ENCODE results near the gene RAD23B. TPM values are rescaled to one million over a fixed set of nuclear protein-coding genes. Genes with fewer than 3 reads are reported as not detected.

Gene RAD23B
- total and polyA plus RNA-seq, 2 of the 13 experiments (the other 11 are each of a cell fraction or from before 2014, with no cell fraction given), result 133 to 156 TPM

GRCh38 chr9:107283623-107284616, 841 bp downstream of the RAD23B start (continued):
- no peak for TF ChIP-seq ETS1 (CRISPR knock-in tag; IDR thresholded peaks at IDR 0.05)
- peak; percentile 80; the same call in 1 of the 2 replicates for TF ChIP-seq ZNF30 (CRISPR knock-in tag; IDR thresholded peaks at IDR 0.05)
- peak; percentile 92 for TF ChIP-seq PRPF4 (IDR thresholded peaks at IDR 0.05; ENCODE audit: low read depth, low read length, poor library complexity, severe bottlenecking)
- no peak for TF ChIP-seq MAZ (IDR thresholded peaks at IDR 0.05; ENCODE audit: borderline replicate concordance, low read depth, low read length)
- TF ChIP-seq MAZ (CRISPR knock-in tag; IDR thresholded peaks at IDR 0.05; ENCODE audit: low read depth), result 0 out of 2 replicates have a peak, but pooled peaks have one; percentile 2
- TF ChIP-seq ETV6 (CRISPR knock-in tag; conservative IDR thresholded peaks at IDR 0.05), result peak; percentile 67; the same call in 1 of the 2 replicates
- TF ChIP-seq ZHX2 (IDR thresholded peaks at IDR 0.05; ENCODE audit: low read depth), result no peak
- TF ChIP-seq ZHX2 (CRISPR knock-in tag; IDR thresholded peaks at IDR 0.05; ENCODE audit: borderline replicate concordance), result peak; percentile 55; the same call in 1 of the 2 replicates
- TF ChIP-seq KDM1A (CRISPR knock-in tag; IDR thresholded peaks at IDR 0.05), result no peak
- peak; percentile 69; the same call in 1 of the 2 replicates for TF ChIP-seq FLYWCH1 (CRISPR knock-in tag; IDR thresholded peaks at IDR 0.05)
- TF ChIP-seq ZNF160 (CRISPR knock-in tag; IDR thresholded peaks at IDR 0.05), result no peak
- peak; percentile 44; the same call in 1 of the 2 replicates for TF ChIP-seq SALL1 (CRISPR knock-in tag; IDR thresholded peaks at IDR 0.05)
- no peak for TF ChIP-seq XRCC5 (optimal IDR thresholded peaks at IDR 0.05; ENCODE audit: low read length)
- TF ChIP-seq BRD4 (CRISPR knock-in tag; IDR thresholded peaks at IDR 0.05), result peak; percentile 82; the same call in 1 of the 2 replicates
- peak; percentile 34; the same call in 1 of the 2 replicates for TF ChIP-seq LBX2 (CRISPR knock-in tag; IDR thresholded peaks at IDR 0.05; ENCODE audit: borderline replicate concordance)
- TF ChIP-seq MZF1 (CRISPR knock-in tag; IDR thresholded peaks at IDR 0.05; ENCODE audit: borderline replicate concordance), result no peak
- no peak for TF ChIP-seq ZFP36 (IDR thresholded peaks at IDR 0.05; ENCODE audit: borderline replicate concordance, low read depth, low read length, partially characterized antibody)
- TF ChIP-seq SMAD3 (CRISPR knock-in tag; IDR thresholded peaks at IDR 0.05), result no peak
- TF ChIP-seq ZNF235 (CRISPR knock-in tag; IDR thresholded peaks at IDR 0.05; ENCODE audit: borderline replicate concordance), result no peak
- TF ChIP-seq ZNF567 (CRISPR knock-in tag; IDR thresholded peaks at IDR 0.05; ENCODE audit: borderline replicate concordance), result no peak
- no peak for TF ChIP-seq GTF3A (CRISPR knock-in tag; conservative IDR thresholded peaks at IDR 0.05)
- no peak for TF ChIP-seq SNAPC2 (CRISPR knock-in tag; IDR thresholded peaks at IDR 0.05)

Data from HepG2 (cell line).